GM12891 (cell line): Measurements from ENCODE around the gene KCMF1.

Source experiments
- PAX5 ChIP-seq: IDR thresholded peaks from 2 replicates; pipeline ENCODE4 v1.6.1; 2011; ENCODE audit warnings: low read length, moderate library complexity, mild to moderate bottlenecking; ENCODE audit not compliant: insufficient read depth, severe bottlenecking
- POLR2A ChIP-seq: IDR thresholded peaks from 2 replicates; pipeline ENCODE4 v1.6.1; 2011; ENCODE audit warnings: low read depth, low read length, control low read depth
- POLR2AphosphoS5 ChIP-seq: IDR thresholded peaks from 2 replicates; pipeline ENCODE4 v1.6.1; 2011; ENCODE audit warnings: low read depth, low read length, control low read depth
- SPI1 ChIP-seq: IDR thresholded peaks from 2 replicates; pipeline ENCODE4 v1.6.1; 2011; ENCODE audit warnings: low read depth, low read length, control low read depth

DNA sequence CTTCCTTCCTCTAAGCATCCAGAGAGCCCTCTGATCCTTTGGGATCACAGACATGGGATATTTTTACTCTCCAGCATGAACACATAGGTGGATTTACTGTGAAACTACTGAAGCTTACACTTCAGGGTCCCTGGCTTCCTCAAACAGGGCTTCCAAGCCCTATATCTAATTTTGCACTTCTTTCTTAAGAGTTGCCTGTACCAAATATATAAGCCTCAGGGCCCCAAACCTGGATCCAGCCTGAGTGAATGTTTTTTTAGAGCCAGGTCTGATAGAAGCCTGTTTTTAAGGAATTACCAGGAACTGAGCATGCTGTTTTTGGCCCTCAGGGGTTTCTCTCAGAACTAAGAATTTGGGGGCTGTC lies 13.2 kb upstream of the KCMF1 start:
- TF ChIP-seq POLR2AphosphoS5 (no peak), SPI1 (no peak), POLR2A (no peak), PAX5 (no peak)
